Measurements from ENCODE around the gene NADK2.

NADK2 gene

GRCh38 chr5:36272136-36272690, 30.5 kb upstream of the NADK2 start:
- Histone ChIP-seq H3K4me3 (ENCODE audit: low read depth, low read length) (no peak overlapping the region), H3K9me3 (ENCODE audit: control insufficient read depth, insufficient read depth, low read depth, low read length) (no peaks in the 10 kb centered on the region), H3K27ac (ENCODE audit: extremely low read depth, low read depth, low read length) (no peak overlapping the region), H3K4me1 (ENCODE audit: control insufficient read depth, insufficient read depth, low read length) (no peaks in the 10 kb centered on the region), H3K36me3 (ENCODE audit: control insufficient read depth in 2 of 2, insufficient read depth in 1 of 2, low read length in 2 of 2) (no peaks in the 10 kb centered on the region)
- ChIA-PET POLR2A (no interaction called here), CTCF (interaction anchor here (0.7 to 1.5 kb wide), 4 partner anchors 9 to 95 kb away, joined by 3 to 5 read pairs (median 4); no protein-coding TSS in a partner anchor)
- peak; percentile 32; the same call in 1 of the 2 replicates for TF ChIP-seq PRDM10 (tag by site-specific recombination; IDR thresholded peaks at IDR 0.05)
- TF ChIP-seq, protein P1, sequence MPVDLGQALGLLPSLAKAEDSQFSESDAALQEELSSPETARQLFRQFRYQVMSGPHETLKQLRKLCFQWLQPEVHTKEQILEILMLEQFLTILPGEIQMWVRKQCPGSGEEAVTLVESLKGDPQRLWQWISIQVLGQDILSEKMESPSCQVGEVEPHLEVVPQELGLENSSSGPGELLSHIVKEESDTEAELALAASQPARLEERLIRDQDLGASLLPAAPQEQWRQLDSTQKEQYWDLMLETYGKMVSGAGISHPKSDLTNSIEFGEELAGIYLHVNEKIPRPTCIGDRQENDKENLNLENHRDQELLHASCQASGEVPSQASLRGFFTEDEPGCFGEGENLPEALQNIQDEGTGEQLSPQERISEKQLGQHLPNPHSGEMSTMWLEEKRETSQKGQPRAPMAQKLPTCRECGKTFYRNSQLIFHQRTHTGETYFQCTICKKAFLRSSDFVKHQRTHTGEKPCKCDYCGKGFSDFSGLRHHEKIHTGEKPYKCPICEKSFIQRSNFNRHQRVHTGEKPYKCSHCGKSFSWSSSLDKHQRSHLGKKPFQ (tag by site-specific recombination; IDR thresholded peaks at IDR 0.05): no peak

- H3K4me1 ChIP-seq (ENCODE audit: control insufficient read depth, insufficient read depth, low read length): no peaks in the 10 kb centered on the region
- POLR2A ChIA-PET: no interaction called here
- no peaks in the 10 kb centered on the region for H3K9me3 ChIP-seq (ENCODE audit: control insufficient read depth, insufficient read depth, low read depth, low read length)
- H3K27ac ChIP-seq (ENCODE audit: extremely low read depth, low read depth, low read length): no peak overlapping the region
- CTCF ChIA-PET: interaction anchor here (0.6 to 1.3 kb wide), 3 partner anchors 11 to 151 kb away, joined by 4 to 5 read pairs (median 5); no protein-coding TSS in a partner anchor
- H3K36me3 ChIP-seq (ENCODE audit: control insufficient read depth in 2 of 2, insufficient read depth in 1 of 2, low read length in 2 of 2): no peaks in the 10 kb centered on the region
- TF ChIP-seq ZFHX2 (tag by site-specific recombination; conservative IDR thresholded peaks at IDR 0.05) (no peak), ZBTB17 (tag by site-specific recombination; IDR thresholded peaks at IDR 0.05) (no peak), ZSCAN30 (tag by site-specific recombination; IDR thresholded peaks at IDR 0.05) (no peak), KLF10 (tag by site-specific recombination; IDR thresholded peaks at IDR 0.05) (no peak), SCRT2 (tag by site-specific recombination; IDR thresholded peaks at IDR 0.05) (no peak), ZNF155 (tag by site-specific recombination; IDR thresholded peaks at IDR 0.05) (no peak), ZNF555 (tag by site-specific recombination; conservative IDR thresholded peaks at IDR 0.05) (no peak), ZBTB6 (tag by site-specific recombination; IDR thresholded peaks at IDR 0.05) (no peak), REPIN1 (tag by site-specific recombination; IDR thresholded peaks at IDR 0.05; ENCODE audit: low read depth) (no peak), BCL11A (tag by site-specific recombination; IDR thresholded peaks at IDR 0.05; ENCODE audit: low read depth) (no peak), ZNF221 (tag by site-specific recombination; IDR thresholded peaks at IDR 0.05; ENCODE audit: borderline replicate concordance) (no peak), ZNF266 (tag by site-specific recombination; IDR thresholded peaks at IDR 0.05; ENCODE audit: low read depth) (no peak)
- TF ChIP-seq, protein P2, sequence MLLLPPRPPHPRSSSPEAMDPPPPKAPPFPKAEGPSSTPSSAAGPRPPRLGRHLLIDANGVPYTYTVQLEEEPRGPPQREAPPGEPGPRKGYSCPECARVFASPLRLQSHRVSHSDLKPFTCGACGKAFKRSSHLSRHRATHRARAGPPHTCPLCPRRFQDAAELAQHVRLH (tag by site-specific recombination; IDR thresholded peaks at IDR 0.05): no peak
- no peak overlapping the region for H3K4me3 ChIP-seq (ENCODE audit: low read depth, low read length)
Measured at GRCh38 chr5:36270876-36271575, 29.3 kb upstream of the NADK2 start.
